HEK293 (cell line): ENCODE data around the gene CCDC183.

ENCODE experiments used
- BCL11B ChIP-seq: fragments of 450-650 bp; formaldehyde crosslinking; IDR thresholded peaks from 2 replicates; pipeline ENCODE4 v1.5.1; 2016; ENCODE audit warnings: low read depth, missing biosample characterization, missing genetic modification characterization
- BCL6B ChIP-seq: fragments of 450-650 bp; formaldehyde crosslinking; IDR thresholded peaks from 2 replicates; pipeline ENCODE4 v1.5.1; 2017; ENCODE audit warnings: missing biosample characterization, missing genetic modification characterization
- KLF1 ChIP-seq: fragments of 450-650 bp; formaldehyde crosslinking; IDR thresholded peaks from 2 replicates; pipeline ENCODE4 v1.5.1; 2016; ENCODE audit warnings: missing biosample characterization, missing genetic modification characterization
- KLF9 ChIP-seq: fragments of 450-650 bp; formaldehyde crosslinking; IDR thresholded peaks from 2 replicates; pipeline ENCODE4 v1.5.1; 2016; ENCODE audit warnings: missing biosample characterization, missing genetic modification characterization, low read depth
- OVOL3 ChIP-seq: fragments of 450-650 bp; formaldehyde crosslinking; IDR thresholded peaks from 2 replicates; pipeline ENCODE4 v1.5.1; 2016; ENCODE audit warnings: missing biosample characterization, missing genetic modification characterization
- PRDM1 ChIP-seq: fragments of 450-650 bp; formaldehyde crosslinking; IDR thresholded peaks from 2 replicates; pipeline ENCODE4; 2016; ENCODE audit warnings: missing biosample characterization, missing genetic modification characterization
- SP3 ChIP-seq: fragments of 450-650 bp; formaldehyde crosslinking; IDR thresholded peaks from 2 replicates; pipeline ENCODE4 v1.5.1; 2016; ENCODE audit warnings: missing biosample characterization, missing genetic modification characterization
- WT1 ChIP-seq: fragments of 450-650 bp; formaldehyde crosslinking; IDR thresholded peaks from 2 replicates; pipeline ENCODE4 v1.5.1; 2016; ENCODE audit warnings: missing biosample characterization, missing genetic modification characterization
- YY1 ChIP-seq: fragments of 450-650 bp; formaldehyde crosslinking; IDR thresholded peaks from 2 replicates; pipeline ENCODE4 v1.5.1; 2018; ENCODE audit warnings: missing biosample characterization, missing genetic modification characterization
- ZBTB26 ChIP-seq: fragments of 450-650 bp; formaldehyde crosslinking; optimal IDR thresholded peaks from 2 replicates; pipeline ENCODE3; 2016; ENCODE audit warnings: missing biosample characterization, mild to moderate bottlenecking, missing genetic modification characterization
- ZBTB48 ChIP-seq: fragments of 450-650 bp; formaldehyde crosslinking; IDR thresholded peaks from 2 replicates; pipeline ENCODE4 v1.5.1; 2016; ENCODE audit warnings: missing biosample characterization, missing genetic modification characterization
- ZEB2 ChIP-seq: fragments of 450-650 bp; formaldehyde crosslinking; IDR thresholded peaks from 2 replicates; pipeline ENCODE4 v1.5.1; 2016; ENCODE audit warnings: missing biosample characterization, missing genetic modification characterization
- ZFP37 ChIP-seq: fragments of 450-650 bp; formaldehyde crosslinking; IDR thresholded peaks from 2 replicates; pipeline ENCODE4 v1.5.1; 2016; ENCODE audit warnings: missing biosample characterization, missing genetic modification characterization
- ZFP69B ChIP-seq: fragments of 450-650 bp; formaldehyde crosslinking; IDR thresholded peaks from 2 replicates; pipeline ENCODE4 v1.5.1; 2016; ENCODE audit warnings: missing biosample characterization, missing genetic modification characterization
- ZNF114 ChIP-seq: fragments of 450-650 bp; formaldehyde crosslinking; IDR thresholded peaks from 2 replicates; pipeline ENCODE4 v1.5.0; 2017; ENCODE audit warnings: missing biosample characterization, missing genetic modification characterization
- ZNF138 ChIP-seq: fragments of 450-650 bp; formaldehyde crosslinking; IDR thresholded peaks from 2 replicates; pipeline ENCODE4 v1.5.1; 2016; ENCODE audit warnings: missing biosample characterization, missing genetic modification characterization, borderline replicate concordance
- ZNF16 ChIP-seq: fragments of 450-650 bp; formaldehyde crosslinking; IDR thresholded peaks from 2 replicates; pipeline ENCODE4 v1.5.1; 2016; ENCODE audit warnings: low read depth, missing biosample characterization, missing genetic modification characterization
- ZNF214 ChIP-seq: fragments of 450-650 bp; formaldehyde crosslinking; IDR thresholded peaks from 2 replicates; pipeline ENCODE4 v1.5.1; 2017; ENCODE audit warnings: missing biosample characterization, mild to moderate bottlenecking, missing genetic modification characterization, borderline replicate concordance
- ZNF223 ChIP-seq: fragments of 450-650 bp; formaldehyde crosslinking; IDR thresholded peaks from 2 replicates; pipeline ENCODE4 v1.5.1; 2016; ENCODE audit warnings: missing biosample characterization, missing genetic modification characterization
- ZNF23 ChIP-seq: fragments of 450-650 bp; formaldehyde crosslinking; IDR thresholded peaks from 2 replicates; pipeline ENCODE4 v1.5.1; 2016; ENCODE audit warnings: missing biosample characterization, missing genetic modification characterization, borderline replicate concordance
- ZNF335 ChIP-seq: fragments of 450-650 bp; formaldehyde crosslinking; conservative IDR thresholded peaks from 2 replicates; pipeline ENCODE4 v1.5.1; 2016; ENCODE audit warnings: missing biosample characterization, missing genetic modification characterization
- ZNF341 ChIP-seq: fragments of 450-650 bp; formaldehyde crosslinking; IDR thresholded peaks from 2 replicates; pipeline ENCODE4; 2016; ENCODE audit warnings: low read depth, missing biosample characterization, missing genetic modification characterization
- ZNF362 ChIP-seq: fragments of 450-650 bp; formaldehyde crosslinking; IDR thresholded peaks from 2 replicates; pipeline ENCODE4 v1.5.1; 2016; ENCODE audit warnings: missing biosample characterization, missing genetic modification characterization
- ZNF37A ChIP-seq: fragments of 450-650 bp; IDR thresholded peaks from 2 replicates; pipeline ENCODE4 v1.5.1; 2018; ENCODE audit warnings: missing biosample characterization, missing genetic modification characterization
- ZNF555 ChIP-seq: fragments of 450-650 bp; formaldehyde crosslinking; conservative IDR thresholded peaks from 2 replicates; pipeline ENCODE4 v1.5.1; 2017; ENCODE audit warnings: missing biosample characterization, mild to moderate bottlenecking, missing genetic modification characterization, inconsistent platforms
- ZNF571 ChIP-seq: fragments of 450-650 bp; formaldehyde crosslinking; IDR thresholded peaks from 2 replicates; pipeline ENCODE4 v1.5.0; 2017; ENCODE audit warnings: missing biosample characterization, missing genetic modification characterization
- ZNF654 ChIP-seq: fragments of 450-650 bp; formaldehyde crosslinking; IDR thresholded peaks from 2 replicates; pipeline ENCODE4 v1.5.1; 2016; ENCODE audit warnings: low read depth, missing biosample characterization, missing genetic modification characterization
- ZNF670 ChIP-seq: fragments of 450-650 bp; formaldehyde crosslinking; IDR thresholded peaks from 2 replicates; pipeline ENCODE4 v1.5.1; 2016; ENCODE audit warnings: missing biosample characterization, missing genetic modification characterization, low read depth
- ZNF701 ChIP-seq: fragments of 450-650 bp; formaldehyde crosslinking; IDR thresholded peaks from 2 replicates; pipeline ENCODE4 v1.5.1; 2016; ENCODE audit warnings: missing biosample characterization, missing genetic modification characterization
- ZNF747 ChIP-seq: fragments of 450-650 bp; formaldehyde crosslinking; IDR thresholded peaks from 2 replicates; pipeline ENCODE4 v1.5.1; 2016; ENCODE audit warnings: missing biosample characterization, missing genetic modification characterization
- ZSCAN4 ChIP-seq: fragments of 450-650 bp; formaldehyde crosslinking; IDR thresholded peaks from 2 replicates; pipeline ENCODE4 v1.5.1; 2017; ENCODE audit warnings: missing biosample characterization, missing genetic modification characterization
- ZXDB ChIP-seq: fragments of 450-650 bp; formaldehyde crosslinking; IDR thresholded peaks from 2 replicates; pipeline ENCODE4 v1.5.1; 2016; ENCODE audit warnings: missing biosample characterization, missing genetic modification characterization
- TF ChIP-seq, protein P1 (sequence below): fragments of 450-650 bp; formaldehyde crosslinking; IDR thresholded peaks from 2 replicates; pipeline ENCODE4 v1.5.1; 2017; ENCODE audit warnings: missing biosample characterization, missing genetic modification characterization

The CCDC183 gene

GRCh38 chr9:136807281-136808074 is 11.3 kb downstream of the CCDC183 start, which contains the start of gene RABL6 (continued):
- TF ChIP-seq ZXDB (tag by site-specific recombination) (peak; percentile 59), ZFP69B (0 out of 2 replicates have a peak, but pooled peaks have one; percentile 17), BCL11B (tag by site-specific recombination) (no peak), ZNF335 (tag by site-specific recombination) (peak; percentile 72), ZNF555 (no peak), ZBTB26 (tag by site-specific recombination) (peak; percentile 72), SP3 (tag by site-specific recombination) (peak; percentile 59; the same call in 1 of the 2 replicates), ZEB2 (tag by site-specific recombination) (peak; percentile 72; the same call in 1 of the 2 replicates), ZSCAN4 (tag by site-specific recombination) (no peak), ZNF23 (tag by site-specific recombination) (no peak), ZNF16 (tag by site-specific recombination) (no peak), BCL6B (tag by site-specific recombination) (no peak), YY1 (tag by site-specific recombination) (no peak), WT1 (tag by site-specific recombination) (no peak), PRDM1 (no peak), KLF9 (tag by site-specific recombination) (0 out of 2 replicates have a peak, but pooled peaks have one; percentile 30), KLF1 (tag by site-specific recombination) (peak; percentile 90), ZBTB48 (tag by site-specific recombination) (peak; percentile 42; the same call in 1 of the 2 replicates), ZNF747 (no peak), ZNF214 (tag by site-specific recombination) (no peak), ZNF701 (tag by site-specific recombination) (no peak), OVOL3 (tag by site-specific recombination) (no peak), ZNF571 (tag by site-specific recombination) (no peak), ZNF37A (no peak), ZNF670 (tag by site-specific recombination) (no peak), ZNF341 (tag by site-specific recombination) (peak; percentile 68), ZNF654 (tag by site-specific recombination) (no peak), ZNF362 (tag by site-specific recombination) (no peak), ZNF114 (tag by site-specific recombination) (no peak), ZNF223 (tag by site-specific recombination) (0 out of 2 replicates have a peak, but pooled peaks have one; percentile 29), ZNF138 (tag by site-specific recombination) (no peak), ZFP37 (tag by site-specific recombination) (no peak)
- TF ChIP-seq, protein P1, sequence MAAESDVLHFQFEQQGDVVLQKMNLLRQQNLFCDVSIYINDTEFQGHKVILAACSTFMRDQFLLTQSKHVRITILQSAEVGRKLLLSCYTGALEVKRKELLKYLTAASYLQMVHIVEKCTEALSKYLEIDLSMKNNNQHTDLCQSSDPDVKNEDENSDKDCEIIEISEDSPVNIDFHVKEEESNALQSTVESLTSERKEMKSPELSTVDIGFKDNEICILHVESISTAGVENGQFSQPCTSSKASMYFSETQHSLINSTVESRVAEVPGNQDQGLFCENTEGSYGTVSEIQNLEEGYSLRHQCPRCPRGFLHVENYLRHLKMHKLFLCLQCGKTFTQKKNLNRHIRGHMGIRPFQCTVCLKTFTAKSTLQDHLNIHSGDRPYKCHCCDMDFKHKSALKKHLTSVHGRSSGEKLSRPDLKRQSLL (tag by site-specific recombination): no peak
